Adrenal gland (tissue), 12 donors: Measurements from ENCODE around the gene PPM1L. TPM values are rescaled to one million over a fixed set of nuclear protein-coding genes. Genes with fewer than 3 reads are reported as not detected.

Experiments used
- DNase-seq, 7 donors: peaks; one replicate each; pipeline ENCODE4 v3.0.0-alpha.2; 2019 to 2020
- H3K27ac ChIP-seq, 5 donors: fragments of 200-600 bp; sonication (generic) in 4 of 5; 1 replicate in 3 of 5; 2 replicates in 2 of 5; pipeline versions ENCODE4 v1.5.1 to v1.8.0; 2016 to 2020; ENCODE audit warnings: mild to moderate bottlenecking in 1 of 5
- H3K27me3 ChIP-seq: fragments of 200-600 bp; 2 replicates; pipeline ENCODE4 v1.8.0; 2021
- H3K36me3 ChIP-seq, 2 donors: fragments of 200-600 bp; replicated peaks in 1 of 2; 1 replicate in 1 of 2; 2 replicates in 1 of 2; pipeline versions ENCODE4 v1.5.1 to v1.8.0; 2018 to 2022
- H3K4me1 ChIP-seq, 2 donors: fragments of 200-600 bp; replicated peaks in 1 of 2; 1 replicate in 1 of 2; 2 replicates in 1 of 2; pipeline versions ENCODE4 v1.5.1 to v1.8.0; 2018 to 2021
- H3K4me3 ChIP-seq, 4 donors: fragments of 200-600 bp; sonication (generic) in 3 of 4; one replicate each; pipeline ENCODE4 v1.5.1; 2016 to 2018
- H3K9me3 ChIP-seq, 3 donors: fragments of 200-600 bp; sonication (generic) in 1 of 3; replicated peaks in 1 of 3; 1 replicate in 2 of 3; 2 replicates in 1 of 3; pipeline versions ENCODE4 v1.5.1 to v1.8.0; 2016 to 2021
- POLR2A ChIP-seq, 2 donors: fragments of 450-650 bp; IDR thresholded peaks; one replicate each; pipeline ENCODE4 v1.6.1; 2017; ENCODE audit warnings: antibody characterized with exemption in 2 of 2, mild to moderate bottlenecking in 2 of 2, moderate library complexity in 1 of 2
- WGBS, 4 donors: extraction: QIAGEN DNeasy Blood & Tissue Kit in 2 of 4; methylation state at CpG; one replicate each; pipeline versions ENCODE4 v1.1.5 to v1.1.7; 2013 to 2017; 5-methylcytosine and 5-hydroxymethylcytosine counted together
- intact Hi-C, 2 donors: fragments of 100-400 bp; cut with DNase I; formaldehyde crosslinking; loops; one replicate each; pipeline versions ENCODE4 v1.14.1 to v1.15.0; 2022 to 2023
- polyA plus RNA-seq, 3 donors: library from polyadenylated mRNA; stranded (reverse); fragments of 200-250 nt in 2 of 3; fragments of 350-450 nt in 1 of 3; fragmentation: Illumina TruSeq in 1 of 3; extraction: RNeasy Lipid Tissue Mini Kit (QIAGEN cat#74804) in 1 of 3; gene quantifications; one replicate each; pipeline ENCODE4 v1.2.3, GENCODE V29; 2013 to 2014
- total RNA-seq, 9 donors: library from RNA; depleted of rRNA in 4 of 9; stranded (reverse); fragments of >200 nt in 4 of 9; fragments of 120-200 nt in 1 of 9; fragmentation: NEBNext Ultra II Directional in 1 of 9; extraction: Animal tissue kit (Norgen Biotek cat#: 25700) in 1 of 9; gene quantifications; one replicate each; pipeline versions ENCODE4 v1.1.0 to v1.2.4, GENCODE V29; 2013 to 2023
- TF ChIP-seq, protein P1 (sequence below), 6 experiments: fragments of 450-650 bp in 4 of 6; fragments of 200-600 bp in 2 of 6; sonication (generic) in 1 of 6; IDR thresholded peaks; 1 replicate in 5 of 6; 2 replicates in 1 of 6; pipeline versions ENCODE4 v1.5.1 to v1.8.0; 2016 to 2021; ENCODE audit warnings: antibody characterized with exemption in 6 of 6, mild to moderate bottlenecking in 2 of 6, moderate library complexity in 1 of 6
- donor health status: healthy with polysubstance abuse.
- donor health status: Bipolar disorder and iron deficiency.
- donor health status: DM: yes; HTN: yes; CAD: no.
- donor health status: DM: no; HTN: no; CAD: no.
- donor health status: DM: no; HTN: no; CAD: no.
- donor health status: DM: yes; HTN: yes; CAD: no.

Gene PPM1L
- total and polyA plus RNA-seq, 12 donors = 2.4 to 53.6 (median 35.0) TPM

DNA sequence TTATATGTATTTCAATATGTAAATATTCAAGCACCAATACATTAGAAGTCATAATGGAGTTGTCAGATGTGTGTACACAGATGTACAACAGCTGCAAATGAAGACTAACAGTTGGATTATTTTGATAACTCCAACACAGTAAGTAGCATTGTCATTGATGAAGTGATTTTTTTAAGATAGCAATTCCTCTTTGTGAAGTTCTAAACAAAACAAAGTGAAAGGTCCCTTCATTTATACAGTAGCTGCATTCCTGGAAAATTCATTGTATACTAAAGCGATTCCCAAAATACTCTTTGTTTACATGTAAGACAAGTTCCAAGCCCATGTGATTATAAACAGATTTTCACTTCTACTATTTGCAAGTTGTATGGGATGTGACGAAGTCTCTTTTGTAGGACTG, 234.4 kb downstream of the PPM1L start:
- Histone ChIP-seq H3K9me3 (no peaks in the 10 kb centered on the region), H3K36me3 (no peaks in the 10 kb centered on the region), H3K4me1 (peaks cover 0 to 6% of the 10 kb centered on the region in 2 donors), H3K27me3 (no peaks in the 10 kb centered on the region), H3K4me3 (no peak overlapping the region), H3K27ac (no peak overlapping the region)
- 88 to 94% (median 90%) methylated on average over 2 of the region's 2 CpGs for WGBS, 4 donors
- TF ChIP-seq POLR2A (IDR thresholded peaks at IDR 0.05) = no peak
- TF ChIP-seq, protein P1, sequence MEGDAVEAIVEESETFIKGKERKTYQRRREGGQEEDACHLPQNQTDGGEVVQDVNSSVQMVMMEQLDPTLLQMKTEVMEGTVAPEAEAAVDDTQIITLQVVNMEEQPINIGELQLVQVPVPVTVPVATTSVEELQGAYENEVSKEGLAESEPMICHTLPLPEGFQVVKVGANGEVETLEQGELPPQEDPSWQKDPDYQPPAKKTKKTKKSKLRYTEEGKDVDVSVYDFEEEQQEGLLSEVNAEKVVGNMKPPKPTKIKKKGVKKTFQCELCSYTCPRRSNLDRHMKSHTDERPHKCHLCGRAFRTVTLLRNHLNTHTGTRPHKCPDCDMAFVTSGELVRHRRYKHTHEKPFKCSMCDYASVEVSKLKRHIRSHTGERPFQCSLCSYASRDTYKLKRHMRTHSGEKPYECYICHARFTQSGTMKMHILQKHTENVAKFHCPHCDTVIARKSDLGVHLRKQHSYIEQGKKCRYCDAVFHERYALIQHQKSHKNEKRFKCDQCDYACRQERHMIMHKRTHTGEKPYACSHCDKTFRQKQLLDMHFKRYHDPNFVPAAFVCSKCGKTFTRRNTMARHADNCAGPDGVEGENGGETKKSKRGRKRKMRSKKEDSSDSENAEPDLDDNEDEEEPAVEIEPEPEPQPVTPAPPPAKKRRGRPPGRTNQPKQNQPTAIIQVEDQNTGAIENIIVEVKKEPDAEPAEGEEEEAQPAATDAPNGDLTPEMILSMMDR (IDR thresholded peaks at IDR 0.05) = no peak
- DNase-seq = no peak
- intact Hi-C loops = no loop called here

DNA sequence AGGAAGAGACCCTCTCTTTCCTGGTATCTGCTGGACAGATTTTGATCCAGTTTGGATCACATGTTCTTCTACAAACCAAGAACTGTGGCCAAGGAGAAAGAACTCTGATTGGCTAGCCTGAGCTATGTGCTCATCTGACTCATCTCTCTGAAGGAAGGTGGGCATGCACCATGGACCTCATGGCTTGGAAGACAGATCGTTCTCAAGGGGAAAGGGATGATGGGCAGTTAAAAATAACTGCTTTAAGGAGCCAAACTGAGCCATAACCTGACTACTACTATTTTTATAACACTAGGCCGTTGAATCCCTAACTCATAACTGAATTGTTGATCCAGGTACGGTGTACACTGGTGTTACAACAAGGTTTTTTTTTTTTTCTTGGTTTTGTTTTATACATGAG, 236.7 kb downstream of the PPM1L start:
- no peaks in the 10 kb centered on the region for H3K9me3 ChIP-seq
- no peaks in the 10 kb centered on the region for H3K36me3 ChIP-seq
- intact Hi-C loops = no loop called here
- no peak for DNase-seq
- H3K27ac ChIP-seq = no peak overlapping the region
- TF ChIP-seq, protein P1 (IDR thresholded peaks at IDR 0.05) = no peak
- TF ChIP-seq POLR2A (IDR thresholded peaks at IDR 0.05) = no peak
- no peaks in the 10 kb centered on the region for H3K27me3 ChIP-seq
- WGBS, 4 donors = 70 to 98% (median 79%) methylated on average over 3 of the region's 3 CpGs
- no peaks in the 10 kb centered on the region for H3K4me1 ChIP-seq
- no peak overlapping the region for H3K4me3 ChIP-seq

DNA sequence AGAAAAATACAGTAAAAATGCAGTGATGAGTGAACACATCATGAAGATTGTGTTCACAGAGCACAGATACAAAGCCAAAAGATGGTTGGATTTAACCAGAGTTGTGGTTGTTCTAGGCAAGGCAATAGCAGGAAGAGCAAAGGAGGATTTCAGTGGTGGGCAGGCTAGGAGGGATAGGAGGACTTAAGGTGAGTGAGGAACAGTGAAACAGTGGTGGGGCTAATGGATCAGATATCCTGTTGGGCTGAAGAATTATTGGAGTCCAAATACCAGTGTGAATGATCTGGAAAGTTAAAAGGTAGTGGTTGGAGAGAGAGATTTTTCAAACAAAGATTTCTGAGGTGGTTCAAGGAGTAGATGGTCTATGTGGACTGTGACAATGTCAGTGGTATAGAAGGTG, 240.8 kb downstream of the PPM1L start:
- Histone ChIP-seq H3K27me3 (no peaks in the 10 kb centered on the region), H3K4me3 (no peak overlapping the region), H3K27ac (no peak overlapping the region), H3K4me1 (no peaks in the 10 kb centered on the region), H3K36me3 (no peaks in the 10 kb centered on the region), H3K9me3 (no peaks in the 10 kb centered on the region)
- DNase-seq = no peak
- intact Hi-C loops = no loop called here
- TF ChIP-seq, protein P1 (IDR thresholded peaks at IDR 0.05) = no peak
- no peak for TF ChIP-seq POLR2A (IDR thresholded peaks at IDR 0.05)

DNA sequence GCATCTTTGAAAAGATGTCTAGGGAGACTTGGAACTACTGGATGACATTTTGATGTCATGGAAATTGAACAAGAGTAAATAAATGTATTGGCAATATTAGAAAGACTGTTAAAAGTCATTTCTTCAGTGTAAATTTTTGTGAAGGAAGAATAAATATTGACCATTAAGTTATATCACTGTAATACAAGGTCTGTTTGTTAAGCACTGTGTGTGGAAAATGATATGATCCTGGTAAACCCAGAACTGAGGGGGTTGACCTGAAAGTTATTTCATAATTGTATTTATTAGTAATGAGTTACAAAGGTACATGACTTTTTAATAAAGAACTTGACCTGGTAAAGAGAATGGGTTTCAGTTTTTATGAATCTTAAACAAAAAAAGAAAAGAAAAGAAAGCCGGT, 242.6 kb downstream of the PPM1L start:
- H3K36me3 ChIP-seq = no peaks in the 10 kb centered on the region
- no peaks in the 10 kb centered on the region for H3K4me1 ChIP-seq
- no peak overlapping the region for H3K27ac ChIP-seq
- intact Hi-C loops = no loop called here
- WGBS, 4 donors = 88 to 100% (median 92%) methylated on average over 1 of the region's 1 CpG
- no peak overlapping the region for H3K4me3 ChIP-seq
- DNase-seq = no peak
- H3K27me3 ChIP-seq = no peaks in the 10 kb centered on the region
- no peaks in the 10 kb centered on the region for H3K9me3 ChIP-seq
- TF ChIP-seq, protein P1 (IDR thresholded peaks at IDR 0.05) = no peak
- TF ChIP-seq POLR2A (IDR thresholded peaks at IDR 0.05) = no peak
